Measurements from ENCODE around the gene CD151.

Gene CD151

GRCh38 chr11:825366-826226 is 7.2 kb upstream of the CD151 start:
- peak overlapping the region; percentile 98 for H3K27ac ChIP-seq
- no peak for TF ChIP-seq CTCF (conservative IDR thresholded peaks at IDR 0.05)
- no peak for TF ChIP-seq ZFX (IDR thresholded peaks at IDR 0.05)

- TF ChIP-seq ZFX (IDR thresholded peaks at IDR 0.05), result no peak
- TF ChIP-seq CTCF (conservative IDR thresholded peaks at IDR 0.05), result no peak
- peak overlapping the region; percentile 98 for H3K27ac ChIP-seq
These were observed 6.5 kb upstream of the CD151 start for GRCh38 chr11:826227-826621.

GRCh38 chr11:826836-827145 is 6.0 kb upstream of the CD151 start:
- no peak for TF ChIP-seq ZFX (IDR thresholded peaks at IDR 0.05)
- no peak for TF ChIP-seq CTCF (conservative IDR thresholded peaks at IDR 0.05)
- H3K27ac ChIP-seq, result peak overlapping the region; percentile 98

GRCh38 chr11:827146-827896 is 5.4 kb upstream of the CD151 start:
- TF ChIP-seq ZFX (IDR thresholded peaks at IDR 0.05), result peak; percentile 51
- TF ChIP-seq CTCF (conservative IDR thresholded peaks at IDR 0.05), result no peak
- peak overlapping the region; percentile 98 for H3K27ac ChIP-seq

- peak within 1 kb of the TSS; percentile 98 for H3K27ac ChIP-seq
- TF ChIP-seq CTCF (conservative IDR thresholded peaks at IDR 0.05), result no peak
These were observed 4.9 kb upstream of the CD151 start, which contains the start of gene CRACR2B for GRCh38 chr11:827897-828192. CRACR2B (plus strand) TSS chr11:827919; CDS start chr11:828608, 689 bp downstream.

- no peak for TF ChIP-seq ZFX (IDR thresholded peaks at IDR 0.05)
- no peak for TF ChIP-seq CTCF (conservative IDR thresholded peaks at IDR 0.05)
- H3K27ac ChIP-seq, result peak overlapping the region; percentile 98
These were observed 4.1 kb upstream of the CD151 start for GRCh38 chr11:828506-829175.
